ENCODE data around the gene LRBA.

The LRBA gene

GRCh38 chr4:150546286-150546685, 468.8 kb downstream of the LRBA start:
- no peaks in the 10 kb centered on the region for H3K9me3 ChIP-seq (ENCODE audit: low read length)
- no peak for TF ChIP-seq CTCF (IDR thresholded peaks at IDR 0.05; ENCODE audit: low read length)
- no peak for TF ChIP-seq EZH2 (IDR thresholded peaks at IDR 0.05; ENCODE audit: borderline replicate concordance, low read length)
- H3K4me1 ChIP-seq (ENCODE audit: insufficient read depth, low read length, severe bottlenecking), result no peaks in the 10 kb centered on the region
- no peaks in the 10 kb centered on the region for H3K27me3 ChIP-seq (ENCODE audit: insufficient read depth, low read length)
- H3K4me2 ChIP-seq (ENCODE audit: low read length), result no peak overlapping the region
- H3K79me2 ChIP-seq (ENCODE audit: insufficient read depth, low read length), result no peaks in the 10 kb centered on the region
- H3F3A ChIP-seq (ENCODE audit: insufficient read depth, low read length), result no peaks in the 10 kb centered on the region
- no peak overlapping the region for H3K27ac ChIP-seq (ENCODE audit: low read depth, low read length, poor library complexity, severe bottlenecking)
- H3K9ac ChIP-seq (ENCODE audit: low read length), result no peak overlapping the region
- no peak overlapping the region for H2AFZ ChIP-seq (ENCODE audit: low read length)
- no peak overlapping the region for H3K4me3 ChIP-seq (ENCODE audit: low read depth, low read length, poor library complexity, severe bottlenecking)
- no peaks in the 10 kb centered on the region for H4K20me1 ChIP-seq (ENCODE audit: insufficient read depth, low read length)
- no peaks in the 10 kb centered on the region for H3K9me2 ChIP-seq (ENCODE audit: low read depth, low read length)
- no peaks in the 10 kb centered on the region for H3K36me3 ChIP-seq (ENCODE audit: insufficient read depth, low read length)

GRCh38 chr4:150543042-150543441, 472.0 kb downstream of the LRBA start:
- H3K4me3 ChIP-seq (ENCODE audit: low read depth, low read length, poor library complexity, severe bottlenecking), result no peak overlapping the region
- H4K20me1 ChIP-seq (ENCODE audit: insufficient read depth, low read length), result no peaks in the 10 kb centered on the region
- H3K9ac ChIP-seq (ENCODE audit: low read length), result no peak overlapping the region
- H3K9me2 ChIP-seq (ENCODE audit: low read depth, low read length), result no peaks in the 10 kb centered on the region
- TF ChIP-seq CTCF (IDR thresholded peaks at IDR 0.05; ENCODE audit: low read length) (no peak), EZH2 (IDR thresholded peaks at IDR 0.05; ENCODE audit: borderline replicate concordance, low read length) (no peak)
- H2AFZ ChIP-seq (ENCODE audit: low read length), result no peak overlapping the region
- H3K27me3 ChIP-seq (ENCODE audit: insufficient read depth, low read length), result no peaks in the 10 kb centered on the region
- H3K36me3 ChIP-seq (ENCODE audit: insufficient read depth, low read length), result no peaks in the 10 kb centered on the region
- H3K4me1 ChIP-seq (ENCODE audit: insufficient read depth, low read length, severe bottlenecking), result no peaks in the 10 kb centered on the region
- no peak overlapping the region for H3K4me2 ChIP-seq (ENCODE audit: low read length)
- no peaks in the 10 kb centered on the region for H3K9me3 ChIP-seq (ENCODE audit: low read length)
- H3F3A ChIP-seq (ENCODE audit: insufficient read depth, low read length), result 0 out of 2 replicates have a peak, but pooled peaks cover 2% of the 10 kb centered on the region
- no peak overlapping the region for H3K27ac ChIP-seq (ENCODE audit: low read depth, low read length, poor library complexity, severe bottlenecking)
- no peaks in the 10 kb centered on the region for H3K79me2 ChIP-seq (ENCODE audit: insufficient read depth, low read length)

GRCh38 chr4:150541681-150542080, 473.4 kb downstream of the LRBA start:
- H3K4me2 ChIP-seq (ENCODE audit: low read length), result no peak overlapping the region
- TF ChIP-seq CTCF (IDR thresholded peaks at IDR 0.05; ENCODE audit: low read length) (no peak), EZH2 (IDR thresholded peaks at IDR 0.05; ENCODE audit: borderline replicate concordance, low read length) (no peak)
- H3K4me3 ChIP-seq (ENCODE audit: low read depth, low read length, poor library complexity, severe bottlenecking), result no peak overlapping the region
- no peaks in the 10 kb centered on the region for H3K9me3 ChIP-seq (ENCODE audit: low read length)
- no peaks in the 10 kb centered on the region for H3K36me3 ChIP-seq (ENCODE audit: insufficient read depth, low read length)
- no peaks in the 10 kb centered on the region for H4K20me1 ChIP-seq (ENCODE audit: insufficient read depth, low read length)
- 0 out of 2 replicates have a peak, but pooled peaks cover 2% of the 10 kb centered on the region for H3F3A ChIP-seq (ENCODE audit: insufficient read depth, low read length)
- H3K4me1 ChIP-seq (ENCODE audit: insufficient read depth, low read length, severe bottlenecking), result no peaks in the 10 kb centered on the region
- no peaks in the 10 kb centered on the region for H3K79me2 ChIP-seq (ENCODE audit: insufficient read depth, low read length)
- no peak overlapping the region for H3K9ac ChIP-seq (ENCODE audit: low read length)
- H3K9me2 ChIP-seq (ENCODE audit: low read depth, low read length), result no peaks in the 10 kb centered on the region
- H2AFZ ChIP-seq (ENCODE audit: low read length), result no peak overlapping the region
- no peaks in the 10 kb centered on the region for H3K27me3 ChIP-seq (ENCODE audit: insufficient read depth, low read length)
- no peak overlapping the region for H3K27ac ChIP-seq (ENCODE audit: low read depth, low read length, poor library complexity, severe bottlenecking)

Measured in OCI-LY1 (cell line).